Measurements from ENCODE around the gene PLEKHG2. TPM values are rescaled to one million over a fixed set of nuclear protein-coding genes. Genes with fewer than 3 reads are reported as not detected.
A peak's percentile ranks its signal among the peaks of the same experiment; 100 is the strongest.
"Not testable (repeated sequence)": the region's sequence is repeated elsewhere in the genome, so short reads cannot be mapped to it uniquely, and the experiment has no call there.

PLEKHG2 gene
- total RNA-seq (ENCODE audit: insufficient read depth, low replicate concordance) = 37.8 TPM

GRCh38 chr19:39412100-39412866, at the start of gene PLEKHG2:
PLEKHG2 (plus strand) TSS chr19:39412669; CDS start chr19:39414087, 1,418 bp downstream.
- DNase-seq (ENCODE audit: low spot score) = peak; percentile 100

GRCh38 chr19:39362682-39363657, 49.5 kb upstream of the PLEKHG2 start:
- DNase-seq (ENCODE audit: low spot score) = no peak

DNA sequence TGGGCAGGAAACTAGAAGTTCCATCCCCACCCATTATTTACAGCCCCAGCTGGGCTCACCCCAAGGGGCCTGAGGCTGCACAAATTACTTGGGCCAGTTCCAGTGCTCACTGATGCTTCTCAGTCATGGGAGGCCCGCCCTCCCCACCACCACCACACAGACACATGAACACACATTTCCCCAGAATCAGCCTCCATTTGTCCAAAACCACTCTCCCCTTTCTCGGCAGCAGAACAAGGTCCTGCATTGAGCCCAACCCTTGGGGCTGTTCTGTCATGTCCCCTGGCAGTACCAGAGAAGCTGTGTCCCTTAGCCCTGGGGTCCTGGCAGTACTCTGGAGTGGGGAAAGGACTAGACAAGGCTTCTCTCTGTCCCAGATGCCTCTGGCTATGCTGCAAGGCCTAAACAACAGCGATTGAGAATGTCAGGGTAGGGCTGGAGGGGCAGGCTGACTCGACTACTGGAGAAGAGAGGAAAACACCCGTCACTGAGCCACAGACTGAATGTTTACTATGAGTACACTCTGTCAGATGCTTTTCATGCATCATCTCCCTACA, 48.5 kb upstream of the PLEKHG2 start:
- DNase-seq (ENCODE audit: low spot score) = no peak

- no peak for DNase-seq (ENCODE audit: low spot score)
These were observed 46.9 kb upstream of the PLEKHG2 start for GRCh38 chr19:39365531-39365930.

GRCh38 chr19:39369200-39369599, 43.3 kb upstream of the PLEKHG2 start:
- no peak for DNase-seq (ENCODE audit: low spot score)

GRCh38 chr19:39370735-39371134, 41.7 kb upstream of the PLEKHG2 start:
- no peak for DNase-seq (ENCODE audit: low spot score)

DNA sequence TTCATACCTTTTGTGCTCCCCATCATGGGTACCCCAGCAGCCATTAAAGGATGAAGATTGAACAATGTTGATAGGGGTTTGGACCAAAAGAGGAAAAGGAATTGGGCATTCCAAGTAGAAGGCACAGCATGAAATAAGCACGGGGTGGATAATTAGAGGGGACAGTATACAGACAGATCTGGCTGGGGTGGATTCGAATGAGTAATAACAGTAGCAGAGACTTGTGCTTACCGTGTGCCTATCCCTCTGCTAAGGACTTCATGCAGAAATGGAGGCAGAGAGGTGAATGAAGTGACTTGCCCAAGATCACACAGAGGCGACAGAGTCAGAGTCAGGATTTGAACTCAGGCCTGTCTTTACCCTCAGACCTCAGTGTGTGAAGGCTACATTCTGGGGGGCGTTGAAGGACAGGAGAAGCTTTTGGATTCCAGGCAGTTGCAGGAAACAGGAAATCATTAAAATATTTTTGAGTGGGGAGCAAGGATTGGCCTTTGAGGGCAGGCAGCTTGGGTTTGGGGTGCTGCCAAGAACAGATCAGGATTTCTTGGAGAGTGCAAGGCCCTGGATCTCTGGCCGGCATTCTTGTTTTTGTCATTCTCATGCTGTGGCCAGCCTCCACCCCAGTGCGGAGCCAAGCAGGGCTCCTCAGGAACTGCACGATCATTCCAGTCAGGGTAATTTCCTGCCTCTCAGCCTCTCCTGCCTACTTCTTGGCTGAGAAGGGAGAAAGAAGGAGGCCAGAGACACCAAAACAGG, 40.2 kb upstream of the PLEKHG2 start:
- DNase-seq (ENCODE audit: low spot score) = peak; percentile 96

DNA sequence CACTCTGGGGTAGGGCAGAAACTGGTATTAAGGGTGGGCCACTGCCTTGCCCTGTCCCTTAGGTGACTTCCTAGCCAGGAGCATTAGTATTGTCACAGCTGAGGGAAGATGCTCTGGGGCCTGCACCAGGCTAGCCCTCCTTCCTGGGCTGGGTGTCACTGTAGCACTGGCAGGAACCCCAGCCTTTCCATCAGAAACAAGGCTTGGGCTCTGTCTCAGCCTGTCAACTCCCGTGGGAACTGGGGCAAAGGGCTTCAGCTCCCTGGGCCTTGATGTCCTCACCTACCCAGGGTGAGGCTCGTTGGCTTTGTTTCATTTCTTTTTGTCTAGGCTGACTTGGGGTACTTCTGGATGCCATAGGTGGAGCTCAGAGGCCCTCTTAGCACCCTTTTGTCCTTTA, 39.5 kb upstream of the PLEKHG2 start:
- DNase-seq (ENCODE audit: low spot score) = no peak

DNA sequence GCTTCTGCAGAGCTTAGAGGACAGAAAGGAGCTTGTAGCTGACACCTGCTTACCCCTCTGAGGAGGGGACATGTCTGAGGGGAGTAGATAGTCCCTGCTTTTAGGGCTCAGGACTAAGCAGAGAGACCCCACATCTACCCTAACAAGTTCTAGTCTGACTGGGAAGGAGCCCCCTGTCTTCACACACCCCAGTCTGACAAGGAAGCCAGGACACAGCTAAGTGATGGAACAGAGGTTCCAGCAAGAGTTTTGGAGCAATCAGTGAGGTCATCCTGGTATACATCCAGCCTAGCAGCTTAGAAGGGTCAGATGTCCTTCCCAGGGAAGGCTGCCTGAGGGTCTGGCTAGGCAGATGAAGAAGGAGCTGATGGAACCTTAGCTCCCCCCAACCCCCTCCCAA, 36.5 kb upstream of the PLEKHG2 start:
- DNase-seq (ENCODE audit: low spot score) = no peak

DNA sequence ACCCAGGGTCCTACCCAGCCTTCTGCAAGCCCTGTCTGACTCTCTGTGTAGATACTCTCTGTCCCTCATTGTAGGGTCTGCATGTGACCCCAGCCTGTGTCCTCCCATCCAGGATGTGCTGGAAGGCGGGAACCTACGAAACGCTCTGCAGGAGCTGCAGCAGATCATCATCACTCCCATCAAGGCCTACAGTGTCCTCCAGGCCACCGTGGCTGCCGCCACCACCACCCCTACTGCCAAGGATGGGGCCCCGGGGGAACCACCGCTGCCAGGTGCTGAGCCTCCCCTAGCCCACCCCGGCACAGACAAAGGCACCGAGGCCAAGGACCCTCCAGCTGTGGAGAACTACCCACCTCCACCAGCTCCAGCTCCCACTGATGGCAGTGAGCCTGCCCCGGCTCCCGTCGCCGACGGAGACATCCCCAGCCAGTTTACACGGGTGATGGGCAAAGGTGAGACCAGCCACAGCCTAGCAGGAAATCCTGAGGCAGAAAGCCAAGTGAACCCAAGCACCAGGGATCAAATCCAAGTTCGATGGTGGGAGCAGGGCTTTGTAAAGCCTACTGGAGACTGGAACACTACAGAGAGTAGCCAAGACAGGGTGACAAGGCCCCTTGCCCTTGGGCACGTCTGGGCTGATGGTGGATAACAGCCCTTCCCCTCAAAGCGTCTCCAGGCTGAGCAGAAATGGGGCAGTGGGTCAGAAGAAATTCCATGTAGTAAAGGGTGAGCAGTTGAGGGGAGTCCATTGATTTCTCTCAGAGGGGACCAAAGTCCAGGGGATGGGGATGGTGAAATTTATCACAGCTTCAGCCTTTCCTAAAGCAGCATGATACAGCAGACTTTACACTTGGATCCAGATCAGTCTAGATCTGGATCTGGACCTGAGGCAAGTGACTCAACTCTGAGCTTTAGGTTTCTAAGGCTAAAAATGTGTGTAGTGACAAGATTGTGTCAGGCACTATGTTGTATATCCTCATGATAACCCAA, 34.8 kb upstream of the PLEKHG2 start:
- DNase-seq (ENCODE audit: low spot score) = no peak

DNA sequence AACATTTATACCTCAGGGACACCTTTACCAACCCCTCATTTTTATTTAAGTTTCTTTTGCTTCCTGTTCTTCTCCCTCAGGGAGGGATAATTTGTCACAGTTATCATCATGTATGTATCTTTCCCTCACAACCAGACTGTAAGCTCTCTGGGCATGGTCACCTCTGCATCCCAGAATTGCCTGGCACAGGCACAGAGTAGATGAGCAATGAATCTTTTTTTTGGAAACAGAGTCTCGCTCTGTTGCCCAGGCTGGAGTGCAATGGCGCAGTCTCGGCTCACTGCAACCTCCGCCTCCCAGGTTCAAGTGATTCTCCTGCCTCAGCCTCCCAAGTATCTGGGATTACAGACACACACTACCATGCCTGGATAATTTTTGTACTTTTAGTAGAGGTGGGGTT, 33.1 kb upstream of the PLEKHG2 start:
- not testable (repeated sequence) for DNase-seq (ENCODE audit: low spot score)

DNA sequence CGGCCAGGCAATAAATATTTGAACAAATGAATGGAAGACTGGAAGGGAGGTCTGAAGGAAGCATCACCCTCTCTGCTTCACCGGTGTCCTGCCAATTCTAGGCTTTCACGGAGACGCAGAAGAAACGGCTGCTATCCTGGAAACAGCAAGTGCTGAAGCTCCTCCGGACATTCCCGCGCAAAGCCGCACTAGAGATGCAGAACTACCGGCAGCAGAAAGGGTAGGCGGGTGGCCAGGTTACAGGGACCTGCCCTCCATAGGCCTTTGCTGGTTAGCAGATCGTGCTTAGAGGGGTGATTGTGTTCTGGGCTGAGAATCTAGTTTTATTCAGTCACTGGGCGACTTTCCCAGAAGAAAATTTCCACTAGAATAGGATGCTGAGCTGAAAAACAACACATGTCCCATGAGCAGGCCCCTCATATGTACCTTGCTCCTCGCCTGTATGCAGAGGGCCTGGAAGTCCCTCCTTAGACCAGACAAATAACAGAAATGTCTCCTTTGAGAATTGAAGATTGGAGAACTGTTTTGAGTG, 32.5 kb upstream of the PLEKHG2 start:
- DNase-seq (ENCODE audit: low spot score) = no peak

GRCh38 chr19:39380521-39381502, 31.7 kb upstream of the PLEKHG2 start:
- DNase-seq (ENCODE audit: low spot score) = no peak

GRCh38 chr19:39381910-39382611, 30.4 kb upstream of the PLEKHG2 start:
- DNase-seq (ENCODE audit: low spot score) = no peak

GRCh38 chr19:39382991-39383828, 29.3 kb upstream of the PLEKHG2 start:
- DNase-seq (ENCODE audit: low spot score) = no peak

DNA sequence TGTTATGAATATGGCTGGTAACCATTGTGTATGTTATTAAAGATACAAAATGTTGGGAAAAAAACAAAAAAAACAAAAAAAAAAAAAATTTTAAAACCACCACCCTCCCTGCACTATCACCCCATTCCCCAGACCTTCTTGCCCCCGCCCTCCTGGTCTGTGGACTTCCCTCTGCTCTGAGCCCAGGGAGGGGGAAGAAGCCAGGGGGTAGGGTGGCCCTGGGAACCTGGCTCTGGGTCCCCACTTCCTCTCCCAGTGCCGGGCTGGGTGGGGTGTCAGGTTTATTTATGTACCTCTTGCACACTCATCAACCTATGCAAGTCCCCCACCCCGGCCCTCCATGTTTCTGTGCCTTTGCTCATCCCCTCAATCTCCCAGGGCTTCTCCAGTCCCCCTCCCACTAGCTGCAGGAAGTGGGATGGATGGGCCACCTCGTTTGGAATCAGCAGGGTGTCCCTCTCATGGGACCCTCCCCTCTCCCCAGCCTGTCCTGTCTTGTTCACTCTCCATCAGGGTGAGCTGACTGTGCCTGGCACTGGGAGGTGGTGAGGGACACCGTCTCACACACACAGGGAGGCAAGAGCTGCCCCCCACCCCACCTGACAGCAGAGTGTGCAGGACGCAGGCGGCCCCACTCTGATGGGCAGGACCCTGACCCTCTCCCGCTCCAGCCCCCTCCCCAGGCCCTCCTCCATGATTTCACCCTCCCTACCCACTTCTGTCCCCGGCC, 27.5 kb upstream of the PLEKHG2 start:
- no peak for DNase-seq (ENCODE audit: low spot score)

Measured in umbilical cord (tissue), 2 donors.